CD14-positive monocyte (primary cell): ENCODE data around the gene LRRTM3. TPM values are rescaled to one million over a fixed set of nuclear protein-coding genes. Genes with fewer than 3 reads are reported as not detected.

Experiments
- DNase-seq, 3 donors: peaks; one replicate each; pipeline ENCODE4 v3.0.0-alpha.2; 2011 to 2022
- H2AFZ ChIP-seq: 2 replicates; pipeline ENCODE4 v1.6.0; 2012; ENCODE audit warnings: mild to moderate bottlenecking, low read depth, low read length, inconsistent platforms; ENCODE audit not compliant: insufficient read depth, poor library complexity, severe bottlenecking
- H3K27ac ChIP-seq, 2 donors: 1 replicate in 1 of 2; 2 replicates in 1 of 2; pipeline ENCODE4 v1.5.1; 2012 to 2013; ENCODE audit warnings: low read length in 2 of 2, control low read depth in 1 of 2, inconsistent platforms in 1 of 2, low read depth in 1 of 2, mild to moderate bottlenecking in 1 of 2
- H3K27me3 ChIP-seq, 2 donors: one replicate each; pipeline versions ENCODE4 v1.6.0 to v1.6.1; 2011 to 2013; ENCODE audit warnings: low read length in 2 of 2; ENCODE audit not compliant: control insufficient read depth in 2 of 2, insufficient read depth in 2 of 2
- H3K36me3 ChIP-seq, 2 donors: replicated peaks in 1 of 2; 1 replicate in 1 of 2; 2 replicates in 1 of 2; pipeline versions ENCODE4 v1.5.1 to v1.6.1; 2012 to 2013; ENCODE audit warnings: low read length in 2 of 2, control low read depth in 1 of 2, inconsistent platforms in 1 of 2, mild to moderate bottlenecking in 1 of 2; ENCODE audit not compliant: insufficient read depth in 2 of 2, control insufficient read depth in 1 of 2
- H3K4me1 ChIP-seq, 2 donors: 1 replicate in 1 of 2; 2 replicates in 1 of 2; pipeline versions ENCODE4 v1.5.1 to v1.6.1; 2012 to 2013; ENCODE audit warnings: low read length in 2 of 2, control low read depth in 1 of 2, inconsistent platforms in 1 of 2, mild to moderate bottlenecking in 1 of 2, moderate library complexity in 1 of 2; ENCODE audit not compliant: insufficient read depth in 2 of 2, control insufficient read depth in 1 of 2
- H3K4me2 ChIP-seq: replicated peaks from 2 replicates; pipeline ENCODE3; 2012; ENCODE audit warnings: low read length, moderate library complexity, mild to moderate bottlenecking; ENCODE audit not compliant: poor library complexity, severe bottlenecking; ENCODE audit errors: extremely low read depth
- H3K4me3 ChIP-seq, 3 experiments: fragments of 200-600 bp in 1 of 3; sonication (generic) in 1 of 3; replicated peaks in 1 of 3; 1 replicate in 2 of 3; 2 replicates in 1 of 3; pipeline ENCODE4 v1.5.1; 2011 to 2013; ENCODE audit warnings: low read length in 3 of 3, mild to moderate bottlenecking in 3 of 3, control low read depth in 2 of 3, low read depth in 2 of 3, inconsistent platforms in 1 of 3, moderate library complexity in 1 of 3
- H3K79me2 ChIP-seq: 2 replicates; pipeline ENCODE4 v1.6.0; 2012; ENCODE audit warnings: mild to moderate bottlenecking, control low read depth, inconsistent platforms, low read length, moderate library complexity; ENCODE audit not compliant: insufficient read depth
- H3K9ac ChIP-seq: 2 replicates; pipeline ENCODE4 v1.6.0; 2017; ENCODE audit warnings: low read length, mild to moderate bottlenecking; ENCODE audit not compliant: insufficient read depth, poor library complexity, severe bottlenecking
- H3K9me3 ChIP-seq, 2 donors: replicated peaks in 1 of 2; 1 replicate in 1 of 2; 2 replicates in 1 of 2; pipeline versions ENCODE4 v1.5.1 to v1.6.1; 2012 to 2013; ENCODE audit warnings: low read length in 2 of 2, control low read depth in 1 of 2; ENCODE audit not compliant: control insufficient read depth in 1 of 2, insufficient read depth in 1 of 2
- H4K20me1 ChIP-seq: 2 replicates; pipeline ENCODE4 v1.6.0; 2012; ENCODE audit warnings: mild to moderate bottlenecking, low read length, control low read depth, moderate library complexity; ENCODE audit not compliant: insufficient read depth
- H3K27ac Mint-ChIP-seq, 7 donors: one replicate each; pipeline ENCODE4 v1.8.0; 2020; ENCODE audit warnings: mild to moderate bottlenecking in 7 of 7, mixed read lengths in 7 of 7, moderate library complexity in 6 of 7, inconsistent platforms in 2 of 7
- H3K27me3 Mint-ChIP-seq, 3 donors: one replicate each; pipeline ENCODE4 v1.8.0; 2021 to 2022; ENCODE audit warnings: low read depth in 3 of 3, mild to moderate bottlenecking in 3 of 3, mixed read lengths in 3 of 3, moderate library complexity in 3 of 3, inconsistent platforms in 1 of 3
- H3K36me3 Mint-ChIP-seq, 2 donors: one replicate each; pipeline ENCODE4 v1.8.0; 2020; ENCODE audit warnings: mixed read lengths in 2 of 2, inconsistent platforms in 1 of 2, mild to moderate bottlenecking in 1 of 2
- H3K4me1 Mint-ChIP-seq: one replicate; pipeline ENCODE4 v1.8.0; 2020; ENCODE audit warnings: mild to moderate bottlenecking, mixed read lengths
- H3K4me3 Mint-ChIP-seq, 2 donors: one replicate each; pipeline ENCODE4 v1.8.0; 2020; ENCODE audit warnings: mild to moderate bottlenecking in 2 of 2, mixed read lengths in 2 of 2, moderate library complexity in 1 of 2
- H3K9me3 Mint-ChIP-seq, 7 donors: one replicate each; pipeline ENCODE4 v1.8.0; 2020 to 2022; ENCODE audit warnings: mixed read lengths in 7 of 7, mild to moderate bottlenecking in 6 of 7, moderate library complexity in 6 of 7, inconsistent platforms in 2 of 7
- WGBS: methylation state at CpG from one replicate; pipeline ENCODE4 v1.1.5; 2013; ENCODE audit warnings: missing lambda C conversion rate; ENCODE audit not compliant: insufficient coverage; 5-methylcytosine and 5-hydroxymethylcytosine counted together
- intact Hi-C, 2 donors: fragments of 100-400 bp; cut with micrococcal nuclease; formaldehyde crosslinking; loops; one replicate each; pipeline versions ENCODE4 v1.15.0 to v1.15.1; 2023
- polyA plus RNA-seq, 3 donors: library from polyadenylated mRNA; depleted of rRNA in 1 of 3; unstranded in 2 of 3; stranded (reverse) in 1 of 3; fragments of 300-500 nt in 2 of 3; fragments of >200 nt in 1 of 3; fragmentation: Illumina TruSeq in 2 of 3; gene quantifications; 1 replicate in 2 of 3; 2 replicates in 1 of 3; pipeline ENCODE4 v1.2.3, GENCODE V29; 2012 to 2021
- TF ChIP-seq, protein P1 (sequence below): fragments of 200-600 bp; IDR thresholded peaks from one replicate; pipeline ENCODE4 v1.8.0; 2022; ENCODE audit warnings: antibody characterized with exemption, mild to moderate bottlenecking

LRRTM3 gene
- polyA plus RNA-seq, 3 donors: not detected

DNA sequence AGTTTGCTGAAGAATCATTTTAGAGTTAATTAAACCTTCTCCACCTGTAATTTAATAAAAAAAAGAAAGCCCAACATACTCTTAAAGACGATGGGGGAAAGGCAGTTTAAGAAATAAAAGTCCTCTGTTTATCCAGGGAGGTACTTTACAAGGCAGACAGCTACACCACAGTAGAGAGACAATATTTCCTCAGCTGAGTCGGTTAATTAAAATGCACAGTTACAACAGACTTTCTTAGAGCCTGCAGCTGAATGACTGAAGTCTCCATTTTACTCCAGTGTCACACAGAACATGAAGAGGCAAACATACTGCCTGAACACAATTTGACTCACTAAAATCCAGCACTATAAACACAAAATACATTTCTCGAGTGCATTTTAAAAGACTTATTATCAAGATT is 15.1 kb downstream of the LRRTM3 start:
- H2AFZ ChIP-seq: no peak overlapping the region
- H3K9me3 ChIP-seq: no peaks in the 10 kb centered on the region
- TF ChIP-seq, protein P1, sequence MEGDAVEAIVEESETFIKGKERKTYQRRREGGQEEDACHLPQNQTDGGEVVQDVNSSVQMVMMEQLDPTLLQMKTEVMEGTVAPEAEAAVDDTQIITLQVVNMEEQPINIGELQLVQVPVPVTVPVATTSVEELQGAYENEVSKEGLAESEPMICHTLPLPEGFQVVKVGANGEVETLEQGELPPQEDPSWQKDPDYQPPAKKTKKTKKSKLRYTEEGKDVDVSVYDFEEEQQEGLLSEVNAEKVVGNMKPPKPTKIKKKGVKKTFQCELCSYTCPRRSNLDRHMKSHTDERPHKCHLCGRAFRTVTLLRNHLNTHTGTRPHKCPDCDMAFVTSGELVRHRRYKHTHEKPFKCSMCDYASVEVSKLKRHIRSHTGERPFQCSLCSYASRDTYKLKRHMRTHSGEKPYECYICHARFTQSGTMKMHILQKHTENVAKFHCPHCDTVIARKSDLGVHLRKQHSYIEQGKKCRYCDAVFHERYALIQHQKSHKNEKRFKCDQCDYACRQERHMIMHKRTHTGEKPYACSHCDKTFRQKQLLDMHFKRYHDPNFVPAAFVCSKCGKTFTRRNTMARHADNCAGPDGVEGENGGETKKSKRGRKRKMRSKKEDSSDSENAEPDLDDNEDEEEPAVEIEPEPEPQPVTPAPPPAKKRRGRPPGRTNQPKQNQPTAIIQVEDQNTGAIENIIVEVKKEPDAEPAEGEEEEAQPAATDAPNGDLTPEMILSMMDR: no peak
- H3K79me2 ChIP-seq: no peaks in the 10 kb centered on the region
- peaks cover 0 to 2% (median 0%) of the 10 kb centered on the region in 7 donors for H3K9me3 Mint-ChIP-seq
- no peak overlapping the region for H3K27ac Mint-ChIP-seq
- no peak overlapping the region for H3K4me3 Mint-ChIP-seq
- no peak overlapping the region for H3K4me2 ChIP-seq
- intact Hi-C loops: no loop called here
- no peak overlapping the region for H3K27ac ChIP-seq
- no peaks in the 10 kb centered on the region for H4K20me1 ChIP-seq
- peaks cover 0 to 2% (median 0%) of the 10 kb centered on the region in 3 donors for H3K27me3 Mint-ChIP-seq
- no peaks in the 10 kb centered on the region for H3K4me1 Mint-ChIP-seq
- H3K9ac ChIP-seq: no peak overlapping the region
- H3K36me3 ChIP-seq: no peaks in the 10 kb centered on the region
- no peaks in the 10 kb centered on the region for H3K4me1 ChIP-seq
- no peak overlapping the region for H3K4me3 ChIP-seq
- H3K36me3 Mint-ChIP-seq: no peaks in the 10 kb centered on the region
- H3K27me3 ChIP-seq: no peaks in the 10 kb centered on the region
- WGBS: no CpG with 5 or more reads among the region's 3 CpGs
- no peak for DNase-seq

DNA sequence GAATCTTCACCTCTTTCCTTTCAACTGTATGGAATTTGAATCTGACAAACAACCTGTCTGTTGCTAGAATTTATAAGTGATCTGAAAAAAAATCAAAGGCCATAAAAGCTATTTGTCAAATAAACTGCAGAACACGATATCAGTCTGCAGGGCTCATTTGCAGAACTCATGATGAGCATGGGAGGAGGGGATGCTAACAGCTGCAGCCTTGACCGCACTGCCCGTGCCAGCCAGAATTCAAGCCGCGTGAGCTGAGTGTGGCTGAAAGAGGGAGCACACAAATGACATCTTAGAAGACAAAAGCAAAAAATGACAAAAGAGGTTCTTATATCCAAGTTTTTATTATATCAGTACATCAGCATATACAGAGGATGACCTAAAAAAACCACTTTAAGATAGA is 15.7 kb downstream of the LRRTM3 start:
- Mint-ChIP-seq H3K27ac (no peak overlapping the region), H3K9me3 (peaks cover 0 to 2% (median 0%) of the 10 kb centered on the region in 7 donors), H3K4me3 (no peak overlapping the region), H3K4me1 (no peaks in the 10 kb centered on the region), H3K36me3 (no peaks in the 10 kb centered on the region), H3K27me3 (peaks cover 0 to 2% (median 2%) of the 10 kb centered on the region in 3 donors)
- Histone ChIP-seq H3K4me2 (no peak overlapping the region), H3K36me3 (no peaks in the 10 kb centered on the region), H3K9me3 (no peaks in the 10 kb centered on the region), H2AFZ (no peak overlapping the region), H3K9ac (no peak overlapping the region), H3K27me3 (no peaks in the 10 kb centered on the region), H4K20me1 (no peaks in the 10 kb centered on the region), H3K4me3 (no peak overlapping the region), H3K27ac (no peak overlapping the region), H3K4me1 (no peaks in the 10 kb centered on the region), H3K79me2 (no peaks in the 10 kb centered on the region)
- no peak for DNase-seq
- WGBS: no CpG with 5 or more reads among the region's 5 CpGs
- intact Hi-C loops: no loop called here
- TF ChIP-seq, protein P1: no peak
